ENCODE measurements around the gene C1orf174. TPM values are rescaled to one million over a fixed set of nuclear protein-coding genes. Genes with fewer than 3 reads are reported as not detected.

C1orf174 gene
- total and polyA plus RNA-seq, 2 of the 13 experiments (the other 11 are each of a cell fraction or from before 2014, with no cell fraction given), result 21.6 to 31.4 TPM

DNA sequence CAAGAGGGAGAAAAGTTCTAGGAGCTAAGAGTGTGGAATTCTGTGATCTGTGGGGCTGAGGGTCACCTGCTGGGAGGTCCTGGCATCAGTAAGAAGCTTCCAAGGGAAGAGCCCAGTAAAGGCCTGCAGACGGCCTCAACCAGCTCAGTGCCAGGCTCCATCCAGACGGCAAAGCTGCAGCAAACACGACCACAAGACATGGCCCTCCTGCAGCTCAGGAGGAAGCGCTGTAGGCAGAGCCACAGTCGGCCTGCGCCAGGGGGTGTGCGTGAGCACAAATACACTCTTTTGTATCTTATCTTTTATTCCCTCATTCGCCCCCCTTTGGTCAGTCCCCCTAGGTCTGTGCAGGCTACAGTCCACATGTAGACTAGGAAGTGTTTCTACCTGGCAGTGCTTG, 13.4 kb downstream of the C1orf174 start:
- WGBS (ENCODE audit: low lambda C conversion rate), result 91% methylated on average over 8 of the region's 8 CpGs
- Histone ChIP-seq H2AFZ (ENCODE audit: low read length) (no peak overlapping the region), H3K9me3 (ENCODE audit: low read length) (no peaks in the 10 kb centered on the region), H3K4me1 (ENCODE audit: insufficient read depth, low read length) (no peaks in the 10 kb centered on the region), H3K79me2 (ENCODE audit: insufficient read depth, low read length) (no peaks in the 10 kb centered on the region), H3K4me2 (ENCODE audit: low read depth, low read length) (no peak overlapping the region), H3K9ac (ENCODE audit: insufficient read depth, low read depth, low read length) (no peak overlapping the region), H3K27me3 (ENCODE audit: control insufficient read depth in 1 of 2, insufficient read depth in 2 of 2, low read length in 2 of 2) (no peaks in the 10 kb centered on the region), H3K36me3 (replicated peaks in 1 of 2; ENCODE audit: control insufficient read depth in 1 of 2, insufficient read depth in 2 of 2, low read length in 2 of 2) (peaks cover 23 to 50% of the 10 kb centered on the region in 2 experiments; a peak in 4 of 5 replicates), H3K4me3 (replicated peaks in 1 of 3; ENCODE audit: insufficient read depth in 1 of 3, low read depth in 2 of 3, low read length in 3 of 3) (no peak overlapping the region), H3K27ac (ENCODE audit: extremely low read length, insufficient read depth, low read length) (no peak overlapping the region), H4K20me1 (ENCODE audit: insufficient read depth, low read length) (no peaks in the 10 kb centered on the region)
- BruUV-seq (replicated peaks), result no TSS peak
- ATAC-seq (no peak; the same call in 2 of the 3 replicates), DNase-seq (ENCODE audit: low spot score) (no peak), FAIRE-seq (no peak)
- in situ Hi-C loops (cut with HindIII; ENCODE audit: extremely low pct_ligation_motif_present, low pct_unique_long_range_greater_than_20kb), result no loop called here
- CTCF ChIA-PET (ENCODE audit: low intra/inter-chr PET ratio, low total read pairs), result no interaction called here
- intact Hi-C loops (cut with micrococcal nuclease; ENCODE audit: unreplicated experiment), result no loop called here
- POLR2A ChIA-PET, result no interaction called here
- no peak for TF ChIP-seq ZNF782 (CRISPR knock-in tag; IDR thresholded peaks at IDR 0.05; ENCODE audit: borderline replicate concordance)
- TF ChIP-seq ZNF292 (CRISPR knock-in tag; IDR thresholded peaks at IDR 0.05; ENCODE audit: borderline replicate concordance, low read depth), result no peak
- TF ChIP-seq ZFP90 (CRISPR knock-in tag; IDR thresholded peaks at IDR 0.05; ENCODE audit: borderline replicate concordance), result no peak
- TF ChIP-seq AGO1 (IDR thresholded peaks at IDR 0.05; ENCODE audit: low read depth, low read length, poor library complexity, severe bottlenecking), result no peak
- TF ChIP-seq TBX3 (IDR thresholded peaks at IDR 0.05; ENCODE audit: borderline replicate concordance), result no peak
- no peak for TF ChIP-seq HNRNPK (IDR thresholded peaks at IDR 0.05; ENCODE audit: low read depth, low read length, poor library complexity, severe bottlenecking)
- no peak for TF ChIP-seq GMEB1 (CRISPR knock-in tag; IDR thresholded peaks at IDR 0.05; ENCODE audit: borderline replicate concordance)
- no peak for TF ChIP-seq HDAC6 (IDR thresholded peaks at IDR 0.05; ENCODE audit: low read depth, low read length)
- no peak for TF ChIP-seq ZSCAN12 (CRISPR knock-in tag; IDR thresholded peaks at IDR 0.05)
- TF ChIP-seq, protein P1, sequence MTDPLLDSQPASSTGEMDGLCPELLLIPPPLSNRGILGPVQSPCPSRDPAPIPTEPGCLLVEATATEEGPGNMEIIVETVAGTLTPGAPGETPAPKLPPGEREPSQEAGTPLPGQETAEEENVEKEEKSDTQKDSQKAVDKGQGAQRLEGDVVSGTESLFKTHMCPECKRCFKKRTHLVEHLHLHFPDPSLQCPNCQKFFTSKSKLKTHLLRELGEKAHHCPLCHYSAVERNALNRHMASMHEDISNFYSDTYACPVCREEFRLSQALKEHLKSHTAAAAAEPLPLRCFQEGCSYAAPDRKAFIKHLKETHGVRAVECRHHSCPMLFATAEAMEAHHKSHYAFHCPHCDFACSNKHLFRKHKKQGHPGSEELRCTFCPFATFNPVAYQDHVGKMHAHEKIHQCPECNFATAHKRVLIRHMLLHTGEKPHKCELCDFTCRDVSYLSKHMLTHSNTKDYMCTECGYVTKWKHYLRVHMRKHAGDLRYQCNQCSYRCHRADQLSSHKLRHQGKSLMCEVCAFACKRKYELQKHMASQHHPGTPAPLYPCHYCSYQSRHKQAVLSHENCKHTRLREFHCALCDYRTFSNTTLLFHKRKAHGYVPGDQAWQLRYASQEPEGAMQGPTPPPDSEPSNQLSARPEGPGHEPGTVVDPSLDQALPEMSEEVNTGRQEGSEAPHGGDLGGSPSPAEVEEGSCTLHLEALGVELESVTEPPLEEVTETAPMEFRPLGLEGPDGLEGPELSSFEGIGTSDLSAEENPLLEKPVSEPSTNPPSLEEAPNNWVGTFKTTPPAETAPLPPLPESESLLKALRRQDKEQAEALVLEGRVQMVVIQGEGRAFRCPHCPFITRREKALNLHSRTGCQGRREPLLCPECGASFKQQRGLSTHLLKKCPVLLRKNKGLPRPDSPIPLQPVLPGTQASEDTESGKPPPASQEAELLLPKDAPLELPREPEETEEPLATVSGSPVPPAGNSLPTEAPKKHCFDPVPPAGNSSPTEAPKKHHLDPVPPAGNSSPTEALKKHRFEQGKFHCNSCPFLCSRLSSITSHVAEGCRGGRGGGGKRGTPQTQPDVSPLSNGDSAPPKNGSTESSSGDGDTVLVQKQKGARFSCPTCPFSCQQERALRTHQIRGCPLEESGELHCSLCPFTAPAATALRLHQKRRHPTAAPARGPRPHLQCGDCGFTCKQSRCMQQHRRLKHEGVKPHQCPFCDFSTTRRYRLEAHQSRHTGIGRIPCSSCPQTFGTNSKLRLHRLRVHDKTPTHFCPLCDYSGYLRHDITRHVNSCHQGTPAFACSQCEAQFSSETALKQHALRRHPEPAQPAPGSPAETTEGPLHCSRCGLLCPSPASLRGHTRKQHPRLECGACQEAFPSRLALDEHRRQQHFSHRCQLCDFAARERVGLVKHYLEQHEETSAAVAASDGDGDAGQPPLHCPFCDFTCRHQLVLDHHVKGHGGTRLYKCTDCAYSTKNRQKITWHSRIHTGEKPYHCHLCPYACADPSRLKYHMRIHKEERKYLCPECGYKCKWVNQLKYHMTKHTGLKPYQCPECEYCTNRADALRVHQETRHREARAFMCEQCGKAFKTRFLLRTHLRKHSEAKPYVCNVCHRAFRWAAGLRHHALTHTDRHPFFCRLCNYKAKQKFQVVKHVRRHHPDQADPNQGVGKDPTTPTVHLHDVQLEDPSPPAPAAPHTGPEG (CRISPR knock-in tag; IDR thresholded peaks at IDR 0.05), result no peak
- TF ChIP-seq HIC2 (CRISPR knock-in tag; IDR thresholded peaks at IDR 0.05; ENCODE audit: low read depth), result no peak
- no peak for TF ChIP-seq USF2 (IDR thresholded peaks at IDR 0.05; ENCODE audit: low read depth, low read length)
- TF ChIP-seq USF2 (CRISPR knock-in tag; IDR thresholded peaks at IDR 0.05; ENCODE audit: borderline replicate concordance), result no peak
